ENCODE measurements around the gene ZNF441.
A peak's percentile ranks its signal among the peaks of the same experiment; 100 is the strongest.

The ZNF441 gene

GRCh38 chr19:11787536-11787935 is 20.7 kb downstream of the ZNF441 start:
- H3K36me3 ChIP-seq = peaks cover 4 to 22% (median 18%) of the 10 kb centered on the region in 11 experiments
- no peak overlapping the region for H3K4me3 ChIP-seq
- H3K27me3 ChIP-seq = no peaks in the 10 kb centered on the region
- H3K9ac ChIP-seq = no peak overlapping the region
- no peak overlapping the region for H3K4me2 ChIP-seq
- no peaks in the 10 kb centered on the region for H3K4me1 ChIP-seq
- H4K20me1 ChIP-seq = no peaks in the 10 kb centered on the region
- no peak for TF ChIP-seq Cebpa-rat (IDR thresholded peaks at IDR 0.05)
- H3K27ac ChIP-seq = no peak overlapping the region
- H3K9me3 ChIP-seq (replicated peaks in 1 of 11) = peaks cover 52 to 82% (median 70%) of the 10 kb centered on the region in 11 experiments

DNA sequence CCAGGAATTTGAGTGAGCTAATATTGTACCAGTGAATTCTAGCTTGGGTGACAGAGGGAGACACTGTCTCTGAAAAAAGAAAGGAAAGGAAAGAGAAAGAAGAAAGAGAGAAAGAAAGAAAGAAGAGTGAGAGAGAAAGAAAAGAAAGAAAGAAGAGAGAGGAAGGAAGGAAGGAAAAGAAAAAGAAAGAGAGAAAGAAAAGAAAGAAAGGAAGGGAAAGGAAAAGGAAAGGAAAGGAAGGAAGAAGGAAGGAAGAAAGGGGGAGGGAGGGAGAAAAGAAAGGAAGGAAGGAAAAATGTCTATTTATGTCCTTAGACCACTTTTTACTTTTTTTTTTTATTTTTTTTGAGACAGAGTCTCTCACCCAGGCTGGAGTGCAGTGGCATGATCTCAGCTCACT is 26.1 kb downstream of the ZNF441 start:
- H4K20me1 ChIP-seq = peaks cover 0 to 4% (median 0%) of the 10 kb centered on the region in 11 experiments; a peak in 2 of 22 replicates
- no peak for TF ChIP-seq Cebpa-rat (IDR thresholded peaks at IDR 0.05)
- H3K9ac ChIP-seq = no peak overlapping the region
- no peaks in the 10 kb centered on the region for H3K36me3 ChIP-seq
- H3K27ac ChIP-seq = no peak overlapping the region
- H3K4me1 ChIP-seq = peaks cover 9 to 14% (median 10%) of the 10 kb centered on the region in 10 experiments
- H3K4me2 ChIP-seq = no peak overlapping the region
- no peaks in the 10 kb centered on the region for H3K27me3 ChIP-seq
- peaks cover 16 to 28% (median 22%) of the 10 kb centered on the region in 11 experiments for H3K9me3 ChIP-seq (replicated peaks in 1 of 11)
- H3K4me3 ChIP-seq = no peak overlapping the region

- H3K4me2 ChIP-seq = peak overlapping the region; percentile 76 to 95 (median 90)
- TF ChIP-seq Cebpa-rat (IDR thresholded peaks at IDR 0.05) = no peak
- H3K27me3 ChIP-seq = no peaks in the 10 kb centered on the region
- H3K4me3 ChIP-seq = peak overlapping the region in 9 of 10 experiments; percentile 62 to 88 (median 76); a peak in 14 of 20 replicates
- peak overlapping the region in 2 of 11 experiments; percentile 78 to 81; a peak in 3 of 22 replicates for H3K27ac ChIP-seq
- peaks cover 20 to 29% (median 26%) of the 10 kb centered on the region in 11 experiments for H3K9me3 ChIP-seq (replicated peaks in 1 of 11)
- peaks cover 0 to 5% (median 0%) of the 10 kb centered on the region in 11 experiments; a peak in 2 of 22 replicates for H4K20me1 ChIP-seq
- H3K4me1 ChIP-seq = peaks cover 11 to 26% (median 21%) of the 10 kb centered on the region in 10 experiments
- H3K9ac ChIP-seq = 0 out of 22 replicates have a peak overlapping the region, but pooled peaks of 1 of the 11 experiments have one; percentile 88
- peaks cover 0 to 19% (median 12%) of the 10 kb centered on the region in 11 experiments; a peak in 10 of 22 replicates for H3K36me3 ChIP-seq
These were observed 30.7 kb downstream of the ZNF441 start for GRCh38 chr19:11797491-11797890.

DNA sequence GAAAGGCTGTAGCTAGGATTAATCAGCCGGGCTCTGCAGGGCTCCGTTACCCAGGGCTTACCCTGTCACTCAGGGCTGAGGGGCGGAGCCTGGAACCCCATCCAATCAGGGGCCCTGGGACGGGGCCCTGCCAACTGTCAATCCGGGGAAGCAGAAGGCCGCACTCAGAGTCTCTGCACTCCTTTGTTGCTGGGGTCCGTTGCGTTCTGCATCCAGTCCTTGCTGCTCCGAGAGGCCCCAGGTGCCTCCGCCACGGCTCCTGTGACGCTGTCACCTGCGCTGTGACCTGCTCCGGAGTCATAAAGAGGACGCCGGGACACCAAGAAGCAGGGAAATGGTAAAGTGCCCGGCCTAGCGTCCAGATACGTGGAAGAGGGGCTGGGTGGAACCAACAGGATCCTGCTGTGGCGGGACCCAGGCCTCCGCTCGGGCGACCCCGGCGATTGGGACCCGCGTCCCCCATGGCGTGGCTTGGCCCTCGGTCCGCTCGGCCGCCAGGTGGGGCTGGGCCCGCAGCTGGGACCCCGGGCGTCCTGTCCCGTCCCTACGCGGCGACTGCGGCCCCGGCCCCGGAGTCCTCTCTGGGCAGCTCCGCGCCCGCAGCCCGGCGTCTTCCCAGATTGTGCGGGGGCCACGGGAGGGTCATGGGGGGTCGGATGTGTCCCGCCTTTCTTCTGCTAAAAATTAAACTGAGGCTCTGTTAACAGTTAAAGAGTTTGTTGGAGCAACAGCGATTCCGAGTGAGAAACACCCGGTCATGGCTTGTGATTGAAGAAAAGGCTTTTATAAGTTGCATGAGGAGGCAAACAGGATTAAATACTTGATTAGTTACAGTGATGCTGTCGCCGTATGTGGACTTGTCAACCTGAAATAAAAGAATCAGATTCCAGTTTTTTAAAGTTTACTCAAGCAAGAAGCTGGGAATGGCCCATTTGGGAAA is 31.9 kb downstream of the ZNF441 start, which contains the start of gene ZNF491:
TSS of gene ZNF491 (plus strand) at position 133 of the 940 bp plus-strand sequence. CDS start 7,431 bp downstream, outside the sequence.
- Histone ChIP-seq H3K4me2 (peak within 1 kb of the TSS; percentile 76 to 95 (median 90)), H3K4me1 (peaks cover 11 to 26% (median 21%) of the 10 kb centered on the region in 10 experiments), H4K20me1 (peaks cover 0 to 5% (median 0%) of the 10 kb centered on the region in 11 experiments; a peak in 2 of 22 replicates), H3K9me3 (replicated peaks in 1 of 11) (peaks cover 31 to 41% (median 38%) of the 10 kb centered on the region in 11 experiments), H3K9ac (peak within 1 kb of the TSS; percentile 77 to 88 (median 83)), H3K27me3 (no peaks in the 10 kb centered on the region), H3K27ac (peak within 1 kb of the TSS in 10 of 11 experiments; percentile 28 to 81 (median 74); a peak in 21 of 22 replicates), H3K4me3 (peak within 1 kb of the TSS; percentile 62 to 88 (median 76)), H3K36me3 (peaks cover 0 to 29% (median 23%) of the 10 kb centered on the region in 11 experiments; a peak in 17 of 22 replicates)
- no peak for TF ChIP-seq Cebpa-rat (IDR thresholded peaks at IDR 0.05)

- Histone ChIP-seq H3K36me3 (peaks cover 49 to 98% (median 80%) of the 10 kb centered on the region in 11 experiments), H3K27me3 (no peaks in the 10 kb centered on the region), H3K4me3 (peak overlapping the region in 8 of 10 experiments; percentile 3 to 34 (median 24); a peak in 11 of 20 replicates), H3K27ac (no peak overlapping the region), H3K4me1 (no peaks in the 10 kb centered on the region), H3K4me2 (no peak overlapping the region), H3K9ac (no peak overlapping the region), H3K9me3 (replicated peaks in 1 of 11) (peaks cover 93 to 100% (median 100%) of the 10 kb centered on the region in 11 experiments), H4K20me1 (no peaks in the 10 kb centered on the region)
- TF ChIP-seq Cebpa-rat (IDR thresholded peaks at IDR 0.05) = no peak
These were observed 39.7 kb downstream of the ZNF441 start for GRCh38 chr19:11806354-11807098.

GRCh38 chr19:11807099-11807380 is 40.2 kb downstream of the ZNF441 start:
- Histone ChIP-seq H3K27me3 (no peaks in the 10 kb centered on the region), H3K36me3 (peaks cover 49 to 93% (median 76%) of the 10 kb centered on the region in 11 experiments), H3K4me2 (no peak overlapping the region), H3K27ac (no peak overlapping the region), H3K9me3 (replicated peaks in 1 of 11) (peaks cover 88 to 96% (median 95%) of the 10 kb centered on the region in 11 experiments), H4K20me1 (no peaks in the 10 kb centered on the region), H3K4me3 (peak overlapping the region in 6 of 10 experiments; percentile 1 to 31 (median 23); a peak in 5 of 20 replicates), H3K4me1 (no peaks in the 10 kb centered on the region), H3K9ac (no peak overlapping the region)
- TF ChIP-seq Cebpa-rat (IDR thresholded peaks at IDR 0.05) = no peak

- H3K27me3 ChIP-seq = no peaks in the 10 kb centered on the region
- peak overlapping the region; percentile 75 to 96 (median 85) for H3K4me2 ChIP-seq
- no peak for TF ChIP-seq Cebpa-rat (IDR thresholded peaks at IDR 0.05)
- peak overlapping the region; percentile 80 to 95 (median 87) for H3K4me3 ChIP-seq
- H3K36me3 ChIP-seq = peaks cover 14 to 51% (median 41%) of the 10 kb centered on the region in 11 experiments
- peaks cover 47 to 68% (median 61%) of the 10 kb centered on the region in 11 experiments for H3K9me3 ChIP-seq (replicated peaks in 1 of 11)
- peak overlapping the region in 9 of 11 experiments; percentile 28 to 93 (median 85); a peak in 12 of 22 replicates for H3K27ac ChIP-seq
- H4K20me1 ChIP-seq = no peaks in the 10 kb centered on the region
- H3K4me1 ChIP-seq = peaks cover 12 to 19% (median 15%) of the 10 kb centered on the region in 10 experiments; a peak in 19 of 20 replicates
- peak overlapping the region in 10 of 11 experiments; percentile 84 to 97 (median 90); a peak in 20 of 22 replicates for H3K9ac ChIP-seq
These were observed 46.9 kb downstream of the ZNF441 start for GRCh38 chr19:11813703-11814028.

DNA sequence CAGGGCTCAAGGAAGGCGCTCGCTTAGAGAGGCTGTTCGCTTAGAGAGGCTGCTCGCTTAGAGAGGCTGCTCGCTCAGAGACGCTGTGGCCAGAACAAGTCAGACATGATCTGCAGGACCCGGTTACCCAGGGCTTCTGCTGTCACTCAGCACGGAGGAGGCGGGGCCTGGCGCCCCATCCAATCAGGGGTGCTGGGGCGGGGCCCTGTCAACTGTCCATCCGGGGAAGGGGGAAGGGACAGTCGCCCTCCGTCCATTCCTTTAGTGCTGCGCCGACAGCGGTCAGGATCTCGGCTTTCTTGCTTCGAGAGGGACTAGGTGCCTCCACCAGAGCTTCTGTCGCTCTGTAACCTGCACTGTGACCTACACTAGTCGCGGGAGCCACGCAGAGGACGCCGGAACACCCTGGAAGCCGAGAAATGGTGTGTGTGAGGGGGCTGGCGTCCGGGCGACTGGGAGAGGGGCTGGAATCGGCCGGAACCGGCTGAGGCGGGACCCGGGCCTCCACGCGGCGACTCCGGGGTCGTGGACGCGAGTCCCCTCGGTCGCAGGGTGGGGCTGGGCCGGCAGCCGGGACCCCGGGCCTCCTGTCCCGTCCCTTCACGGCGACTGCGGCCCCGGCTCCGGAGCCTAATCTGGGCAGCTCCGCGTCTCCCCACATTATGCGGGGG is 47.4 kb downstream of the ZNF441 start, which contains the start of gene ZNF440:
TSS of gene ZNF440 (plus strand) at position 245 of the 671 bp plus-strand sequence. CDS start at position 420, 175 bp downstream.
- Histone ChIP-seq H3K4me2 (peak within 1 kb of the TSS; percentile 75 to 96 (median 85)), H3K27ac (peak within 1 kb of the TSS; percentile 76 to 93 (median 85)), H4K20me1 (no peaks in the 10 kb centered on the region), H3K4me3 (peak within 1 kb of the TSS; percentile 80 to 95 (median 87)), H3K9me3 (replicated peaks in 1 of 11) (peaks cover 47 to 68% (median 61%) of the 10 kb centered on the region in 11 experiments), H3K4me1 (peaks cover 12 to 19% (median 15%) of the 10 kb centered on the region in 10 experiments; a peak in 19 of 20 replicates), H3K36me3 (peaks cover 14 to 51% (median 43%) of the 10 kb centered on the region in 11 experiments), H3K27me3 (no peaks in the 10 kb centered on the region), H3K9ac (peak within 1 kb of the TSS; percentile 84 to 97 (median 91))
- TF ChIP-seq Cebpa-rat (IDR thresholded peaks at IDR 0.05) = no peak
